IPS DF 6.9 (cell line): ENCODE results near the gene INTS15.

Experiments used
- DNase-seq: peaks from one replicate; pipeline ENCODE4 v3.0.0-alpha.2; 2013; ENCODE audit warnings: low read depth, low spot score
- H3K27ac ChIP-seq: one replicate; pipeline ENCODE4 v1.5.1; 2013; ENCODE audit warnings: low read length, control low read depth
- H3K27me3 ChIP-seq: 2 replicates; pipeline ENCODE4 v1.6.1; 2013; ENCODE audit warnings: mild to moderate bottlenecking, low read length; ENCODE audit not compliant: control insufficient read depth, insufficient read depth
- H3K36me3 ChIP-seq: 2 replicates; pipeline ENCODE4 v1.6.1; 2013; ENCODE audit warnings: low read length; ENCODE audit not compliant: control insufficient read depth, insufficient read depth
- H3K4me1 ChIP-seq: 2 replicates; pipeline ENCODE4 v1.6.1; 2013; ENCODE audit warnings: low read length; ENCODE audit not compliant: control insufficient read depth, insufficient read depth
- H3K4me3 ChIP-seq: 2 replicates; pipeline ENCODE4 v1.5.1; 2013; ENCODE audit warnings: mild to moderate bottlenecking, low read length
- H3K9me3 ChIP-seq: 2 replicates; pipeline ENCODE4 v1.6.1; 2013; ENCODE audit warnings: low read length, inconsistent platforms; ENCODE audit not compliant: control insufficient read depth, insufficient read depth
- WGBS: extraction: QIAGEN DNeasy Blood & Tissue Kit; methylation state at CpG from one replicate; pipeline ENCODE4 v1.1.7; 2013; ENCODE audit warnings: mixed read lengths, missing lambda C conversion rate; ENCODE audit not compliant: insufficient read length, insufficient coverage; 5-methylcytosine and 5-hydroxymethylcytosine counted together

Gene INTS15

DNA sequence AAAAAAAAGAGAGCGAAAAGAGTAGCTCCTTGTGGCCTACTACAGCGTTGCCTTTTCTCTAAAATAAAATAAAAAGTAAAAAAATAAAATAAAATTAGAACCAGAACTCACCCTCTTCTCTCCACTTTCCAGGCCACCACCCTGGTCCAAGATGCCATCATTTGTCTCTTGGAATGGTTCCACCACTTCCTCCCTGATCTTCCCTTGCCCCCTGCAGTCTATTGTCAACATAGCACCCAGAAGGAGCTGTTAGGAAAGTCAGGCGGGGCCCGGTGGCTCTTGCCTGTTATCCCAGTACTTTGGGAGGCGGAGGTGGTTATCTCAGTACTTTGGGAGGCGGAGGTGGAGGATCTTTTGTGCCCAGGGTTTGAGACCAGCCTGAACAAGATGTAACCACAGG is 31.0 kb upstream of the INTS15 start:
- DNase-seq, result no peak
- no CpG with 5 or more reads among the region's 6 CpGs for WGBS
- Histone ChIP-seq H3K36me3 (no peaks in the 10 kb centered on the region), H3K27ac (no peak overlapping the region), H3K4me3 (no peak overlapping the region), H3K9me3 (no peaks in the 10 kb centered on the region), H3K27me3 (no peaks in the 10 kb centered on the region), H3K4me1 (peaks cover 4% of the 10 kb centered on the region; the same call in 1 of the 2 replicates)

- no peak overlapping the region for H3K27ac ChIP-seq
- no peak for DNase-seq
- peaks cover 4% of the 10 kb centered on the region; the same call in 1 of the 2 replicates for H3K4me1 ChIP-seq
- no CpG with 5 or more reads among the region's 3 CpGs for WGBS
- H3K27me3 ChIP-seq, result no peaks in the 10 kb centered on the region
- H3K4me3 ChIP-seq, result no peak overlapping the region
- H3K9me3 ChIP-seq, result no peaks in the 10 kb centered on the region
- H3K36me3 ChIP-seq, result no peaks in the 10 kb centered on the region
These were observed 29.9 kb upstream of the INTS15 start for GRCh38 chr7:6559896-6560295.

DNA sequence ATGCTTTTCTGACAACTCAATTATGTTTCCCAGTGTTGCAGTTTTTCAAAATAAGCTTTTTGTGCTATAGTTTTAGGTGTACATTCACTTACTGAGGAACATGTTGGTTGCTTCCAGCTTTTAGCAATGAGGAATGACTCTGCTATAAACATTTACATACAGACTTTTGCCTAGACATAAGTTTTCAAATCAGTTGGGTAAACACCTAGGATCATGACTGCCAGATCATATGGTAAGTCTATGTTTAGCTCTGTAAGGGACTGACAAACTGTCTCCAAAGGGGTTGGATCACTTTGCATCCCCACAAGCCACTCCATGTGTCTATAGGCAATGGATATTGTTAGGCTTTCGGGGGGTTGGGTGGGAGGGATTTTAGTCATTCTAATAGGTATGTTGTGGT is 27.7 kb upstream of the INTS15 start:
- Histone ChIP-seq H3K9me3 (no peaks in the 10 kb centered on the region), H3K36me3 (no peaks in the 10 kb centered on the region), H3K27ac (no peak overlapping the region), H3K4me1 (peaks cover 3% of the 10 kb centered on the region; the same call in 1 of the 2 replicates), H3K4me3 (no peak overlapping the region), H3K27me3 (no peaks in the 10 kb centered on the region)
- DNase-seq, result no peak
- WGBS, result no CpG with 5 or more reads among the region's 1 CpG

DNA sequence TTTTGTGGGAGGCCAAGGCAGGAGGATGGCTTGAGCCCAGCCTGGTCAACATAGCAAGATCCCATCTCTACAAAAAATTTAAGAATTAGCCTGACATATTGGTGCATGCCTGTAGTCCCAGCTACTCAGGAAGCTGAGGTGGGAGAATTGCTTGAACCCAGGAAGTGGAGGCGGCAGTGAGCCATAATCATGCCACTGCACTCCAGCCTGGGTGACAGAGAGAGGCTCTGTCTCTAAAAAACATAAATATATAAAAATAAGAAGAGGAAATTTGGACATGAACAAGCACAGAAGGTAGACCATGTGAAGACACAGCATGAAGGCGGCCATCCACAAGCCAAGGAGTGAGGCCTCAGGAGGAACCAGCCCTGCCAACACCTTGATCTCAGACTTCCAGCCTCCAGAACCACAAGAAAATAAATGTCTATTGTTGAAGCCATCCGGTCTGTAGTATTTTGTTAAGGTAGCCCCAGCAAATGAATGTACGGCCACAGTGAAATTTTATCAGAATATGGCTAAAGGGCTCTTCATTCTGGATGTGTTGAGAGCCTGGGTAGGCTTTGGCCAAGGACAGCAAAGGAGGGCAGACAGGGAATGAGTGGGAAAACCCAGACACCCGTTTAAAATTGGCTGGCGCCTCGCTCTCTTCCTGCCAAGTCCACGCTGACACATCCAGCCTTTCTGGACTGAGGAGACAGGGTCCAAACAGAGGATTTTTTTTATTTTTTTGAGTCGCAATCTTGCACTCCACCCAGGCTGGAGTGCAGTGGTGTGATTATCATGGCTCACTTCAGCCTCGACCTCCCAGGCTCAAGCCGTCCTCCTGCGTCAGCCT is 25.7 kb upstream of the INTS15 start:
- Histone ChIP-seq H3K4me3 (no peak overlapping the region), H3K27me3 (no peaks in the 10 kb centered on the region), H3K4me1 (peaks cover 3% of the 10 kb centered on the region; the same call in 1 of the 2 replicates), H3K36me3 (no peaks in the 10 kb centered on the region), H3K9me3 (no peaks in the 10 kb centered on the region), H3K27ac (no peak overlapping the region)
- no peak for DNase-seq
- no CpG with 5 or more reads among the region's 12 CpGs for WGBS

GRCh38 chr7:6565655-6566054 is 24.2 kb upstream of the INTS15 start:
- WGBS, result no CpG with 5 or more reads among the region's 4 CpGs
- no peaks in the 10 kb centered on the region for H3K27me3 ChIP-seq
- no peak overlapping the region for H3K27ac ChIP-seq
- H3K4me3 ChIP-seq, result no peak overlapping the region
- no peaks in the 10 kb centered on the region for H3K4me1 ChIP-seq
- no peaks in the 10 kb centered on the region for H3K9me3 ChIP-seq
- no peak for DNase-seq
- H3K36me3 ChIP-seq, result no peaks in the 10 kb centered on the region

DNA sequence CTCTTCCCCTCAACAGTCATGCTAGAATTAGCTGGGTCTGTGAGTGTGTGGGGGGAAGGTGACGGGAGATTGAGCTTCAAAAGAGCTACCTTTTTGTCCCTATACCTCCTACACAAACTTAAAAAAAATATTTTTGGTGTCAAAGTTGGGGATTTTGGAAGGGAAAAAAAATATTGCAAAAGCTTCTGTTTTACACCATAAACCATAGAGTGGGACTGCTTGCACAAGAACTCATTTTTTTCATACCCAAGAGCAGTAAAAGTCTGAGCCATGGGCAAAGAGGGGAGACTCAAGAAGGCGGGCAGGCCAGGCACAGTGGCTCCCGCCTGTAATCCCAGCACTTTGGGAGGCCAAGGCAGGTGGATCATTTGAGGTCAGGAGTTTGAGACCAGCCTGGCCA is 21.9 kb upstream of the INTS15 start:
- H3K4me3 ChIP-seq, result no peak overlapping the region
- no peak overlapping the region for H3K27ac ChIP-seq
- WGBS, result no CpG with 5 or more reads among the region's 3 CpGs

GRCh38 chr7:6571160-6571779 is 18.6 kb upstream of the INTS15 start:
- Histone ChIP-seq H3K4me3 (no peak overlapping the region), H3K27ac (no peak overlapping the region), H3K36me3 (no peaks in the 10 kb centered on the region), H3K9me3 (no peaks in the 10 kb centered on the region), H3K4me1 (no peaks in the 10 kb centered on the region), H3K27me3 (no peaks in the 10 kb centered on the region)
- DNase-seq, result no peak
- no CpG with 5 or more reads among the region's 7 CpGs for WGBS

More for the DNA sequence above, 21.9 kb upstream of the INTS15 start:
- Histone ChIP-seq H3K4me1 (no peaks in the 10 kb centered on the region), H3K36me3 (no peaks in the 10 kb centered on the region), H3K9me3 (no peaks in the 10 kb centered on the region), H3K27me3 (no peaks in the 10 kb centered on the region)
- DNase-seq, result no peak

DNA sequence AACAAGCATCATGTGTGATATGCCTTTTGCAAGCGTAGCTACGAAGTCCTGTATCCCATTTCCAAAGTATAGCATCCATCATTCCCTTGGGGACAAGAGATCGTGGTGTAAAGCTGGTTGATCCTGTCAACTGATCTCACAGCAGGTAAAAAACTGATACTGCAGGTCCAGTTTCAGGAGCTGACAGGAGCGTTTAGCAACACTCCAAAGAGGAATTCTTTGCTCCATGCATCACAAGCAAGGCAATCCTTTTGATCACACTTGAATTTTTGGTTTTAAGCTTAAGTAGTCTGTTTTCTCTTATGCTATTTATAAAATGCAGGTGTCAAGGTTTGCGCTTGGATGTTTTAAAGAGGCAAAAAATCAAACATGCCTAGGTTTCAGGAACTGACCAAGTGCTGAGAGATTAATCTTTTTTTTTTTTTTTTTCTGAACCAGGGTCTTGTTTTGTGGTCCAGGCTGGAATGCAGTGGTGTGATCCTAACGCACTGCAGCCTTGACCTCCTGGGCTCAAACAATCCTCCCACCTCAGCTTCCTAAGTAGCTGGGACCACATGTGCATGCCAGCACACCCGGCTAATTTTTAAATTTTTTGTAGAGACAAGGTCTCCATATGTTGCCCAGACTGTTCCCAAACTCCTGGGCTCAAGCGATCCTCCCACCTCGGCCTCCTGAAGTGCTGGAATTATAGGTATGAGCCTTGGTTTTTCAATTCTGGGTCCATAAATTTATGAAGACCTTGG is 14.4 kb upstream of the INTS15 start:
- Histone ChIP-seq H3K27ac (no peak overlapping the region), H3K36me3 (0 out of 2 replicates have a peak, but pooled peaks cover 2% of the 10 kb centered on the region), H3K9me3 (no peaks in the 10 kb centered on the region), H3K4me1 (no peaks in the 10 kb centered on the region), H3K4me3 (no peak overlapping the region), H3K27me3 (no peaks in the 10 kb centered on the region)
- DNase-seq, result no peak
- WGBS, result no CpG with 5 or more reads among the region's 9 CpGs

- DNase-seq, result no peak
- Histone ChIP-seq H3K27me3 (no peaks in the 10 kb centered on the region), H3K9me3 (no peaks in the 10 kb centered on the region), H3K27ac (no peak overlapping the region), H3K4me1 (no peaks in the 10 kb centered on the region), H3K36me3 (peaks cover 6% of the 10 kb centered on the region; the same call in 1 of the 2 replicates), H3K4me3 (no peak overlapping the region)
- WGBS, result no CpG with 5 or more reads among the region's 14 CpGs
These were observed 13.6 kb upstream of the INTS15 start for GRCh38 chr7:6576024-6576866.
